Effector memory CD4-positive, alpha-beta T cell (primary cell): ENCODE measurements around the gene PMPCA.
"Not testable (repeated sequence)": the region's sequence is repeated elsewhere in the genome, so short reads cannot be mapped to it uniquely, and the experiment has no call there.

Source experiments
- DNase-seq, 3 donors: peaks; one replicate each; pipeline ENCODE4 v3.0.0-alpha.2; 2020
- H3K27ac ChIP-seq: 2 replicates; pipeline ENCODE4 v1.7.0; 2013; ENCODE audit warnings: mild to moderate bottlenecking, low read length, moderate library complexity; ENCODE audit not compliant: insufficient read depth, poor library complexity, severe bottlenecking
- H3K27me3 ChIP-seq: replicated peaks from 2 replicates; pipeline ENCODE4 v1.7.0; 2013; ENCODE audit warnings: mild to moderate bottlenecking, low read length; ENCODE audit not compliant: insufficient read depth, control insufficient read depth, poor library complexity, severe bottlenecking
- H3K36me3 ChIP-seq: 2 replicates; pipeline ENCODE4 v1.7.0; 2013; ENCODE audit warnings: mild to moderate bottlenecking, low read length, moderate library complexity; ENCODE audit not compliant: control insufficient read depth, insufficient read depth
- H3K4me1 ChIP-seq: 2 replicates; pipeline ENCODE4 v1.7.0; 2013; ENCODE audit warnings: low read length, mild to moderate bottlenecking; ENCODE audit not compliant: control insufficient read depth, insufficient read depth, poor library complexity, severe bottlenecking
- H3K4me3 ChIP-seq: 2 replicates; pipeline ENCODE4 v1.7.0; 2013; ENCODE audit warnings: low read length, low read depth, mild to moderate bottlenecking; ENCODE audit not compliant: insufficient read depth, poor library complexity, severe bottlenecking
- H3K9me3 ChIP-seq: 2 replicates; pipeline ENCODE4 v1.7.0; 2013; ENCODE audit warnings: mild to moderate bottlenecking, low read length, moderate library complexity; ENCODE audit not compliant: control insufficient read depth

PMPCA gene

DNA sequence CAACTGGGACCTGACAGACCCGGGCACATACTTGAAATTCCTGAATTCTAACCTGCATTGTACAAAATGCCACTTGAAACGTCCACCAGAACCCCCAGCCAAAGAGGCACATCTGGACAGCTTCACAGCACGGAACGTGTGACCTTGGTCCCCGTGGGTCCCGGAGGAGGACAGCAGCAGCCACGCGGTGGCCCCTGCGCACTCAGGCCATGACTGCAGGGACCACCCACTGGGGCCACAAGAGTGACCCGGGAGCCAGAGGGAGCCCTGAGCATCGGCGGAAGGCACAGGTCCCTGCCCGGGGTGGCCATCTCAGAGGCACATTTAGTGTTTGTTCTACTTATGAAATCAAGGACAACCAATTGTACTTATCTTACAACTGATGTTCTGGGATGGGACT, 8.4 kb upstream of the PMPCA start:
- H3K4me1 ChIP-seq: peaks cover 50% of the 10 kb centered on the region
- peaks cover 18% of the 10 kb centered on the region for H3K36me3 ChIP-seq
- H3K27me3 ChIP-seq: no peaks in the 10 kb centered on the region
- DNase-seq: no peak
- no peak overlapping the region for H3K27ac ChIP-seq
- no peaks in the 10 kb centered on the region for H3K9me3 ChIP-seq
- H3K4me3 ChIP-seq: no peak overlapping the region

DNA sequence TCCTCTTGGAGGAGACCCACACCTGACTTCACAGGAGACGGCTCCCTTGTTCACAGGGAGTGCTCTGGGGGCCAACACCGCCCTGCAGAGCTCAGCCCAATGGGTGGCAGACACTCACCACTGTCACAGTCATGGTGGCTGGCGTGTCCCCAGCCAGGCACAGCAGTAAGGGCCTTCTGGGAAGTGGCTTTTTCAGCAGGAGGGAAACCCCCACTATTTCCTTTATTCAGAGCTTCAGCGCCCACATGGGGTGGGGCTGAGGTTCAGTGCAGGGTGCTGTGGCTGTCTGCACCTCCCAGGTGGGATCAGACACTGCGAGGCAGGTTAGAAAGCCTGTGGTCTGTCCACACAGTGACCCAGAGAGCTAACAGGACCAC, 6.9 kb upstream of the PMPCA start:
- no peaks in the 10 kb centered on the region for H3K27me3 ChIP-seq
- H3K36me3 ChIP-seq: peaks cover 22% of the 10 kb centered on the region
- DNase-seq: peak; percentile 70 to 73 (median 72)
- peak overlapping the region; percentile 73 for H3K27ac ChIP-seq
- no peaks in the 10 kb centered on the region for H3K9me3 ChIP-seq
- H3K4me1 ChIP-seq: peaks cover 50% of the 10 kb centered on the region
- no peak overlapping the region for H3K4me3 ChIP-seq

- no peaks in the 10 kb centered on the region for H3K9me3 ChIP-seq
- peak; percentile 25 to 51 (median 30) for DNase-seq
- peak overlapping the region; percentile 73 for H3K27ac ChIP-seq
- H3K4me1 ChIP-seq: peaks cover 48% of the 10 kb centered on the region
- H3K4me3 ChIP-seq: no peak overlapping the region
- H3K36me3 ChIP-seq: peaks cover 22% of the 10 kb centered on the region
- no peaks in the 10 kb centered on the region for H3K27me3 ChIP-seq
Measured at GRCh38 chr9:136403915-136404800, 6.3 kb upstream of the PMPCA start.

- Histone ChIP-seq H3K36me3 (peaks cover 22% of the 10 kb centered on the region), H3K4me3 (no peak overlapping the region)
Measured at GRCh38 chr9:136404801-136405136, 5.7 kb upstream of the PMPCA start.

DNA sequence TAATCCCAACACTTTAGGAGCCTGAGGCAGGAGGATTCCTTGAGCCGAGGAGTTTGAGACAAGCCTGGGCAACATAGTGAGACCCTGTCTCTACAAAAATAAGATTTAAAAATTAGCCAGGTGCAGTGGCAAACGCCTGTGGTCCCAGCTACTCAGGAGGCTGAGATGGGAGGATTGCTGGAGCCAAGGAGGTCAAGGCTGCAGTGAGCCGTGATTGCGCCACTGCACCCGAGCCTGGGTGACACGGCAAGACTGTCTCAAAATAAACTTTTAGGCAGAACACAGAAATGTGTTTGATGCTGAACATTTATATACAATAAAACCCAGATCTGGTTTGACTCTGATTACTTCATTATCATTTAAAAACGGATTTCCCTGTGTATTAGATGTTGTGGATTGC, 5.0 kb upstream of the PMPCA start:
- Histone ChIP-seq H3K27ac (peak overlapping the region; percentile 73), H3K4me3 (no peak overlapping the region), H3K36me3 (peaks cover 22% of the 10 kb centered on the region), H3K9me3 (no peaks in the 10 kb centered on the region), H3K27me3 (no peaks in the 10 kb centered on the region), H3K4me1 (peaks cover 50% of the 10 kb centered on the region)
- DNase-seq: no peak

More at GRCh38 chr9:136404801-136405136, 5.7 kb upstream of the PMPCA start:
- peak overlapping the region; percentile 73 for H3K27ac ChIP-seq
- no peaks in the 10 kb centered on the region for H3K9me3 ChIP-seq
- DNase-seq: no peak
- H3K27me3 ChIP-seq: no peaks in the 10 kb centered on the region
- H3K4me1 ChIP-seq: peaks cover 49% of the 10 kb centered on the region

DNA sequence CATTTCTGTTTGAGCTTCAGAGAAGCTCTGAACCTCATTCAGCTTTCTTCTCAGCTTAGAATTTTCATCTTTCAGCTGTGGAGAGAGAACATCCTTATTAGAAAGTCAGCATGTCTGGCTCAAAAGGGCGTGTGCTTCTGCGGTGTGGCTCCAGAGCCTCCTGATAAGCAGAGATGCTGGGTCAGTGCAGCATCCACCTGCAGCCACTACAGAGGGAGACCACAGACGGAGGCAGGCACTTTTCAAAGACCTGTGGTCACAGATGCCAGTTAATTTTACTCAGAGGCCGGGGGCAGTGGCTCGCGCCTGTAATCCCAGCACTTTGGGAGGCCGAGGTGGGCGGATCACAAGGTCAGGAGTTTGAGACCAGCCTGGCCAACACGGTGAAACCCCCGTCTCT, 4.6 kb upstream of the PMPCA start:
- peak overlapping the region; percentile 25 for H3K27ac ChIP-seq
- not testable (repeated sequence) for DNase-seq, H3K9me3 ChIP-seq, H3K27me3 ChIP-seq, H3K4me3 ChIP-seq
- H3K4me1 ChIP-seq: peaks cover 47% of the 10 kb centered on the region
- peaks cover 22% of the 10 kb centered on the region for H3K36me3 ChIP-seq

- H3K27ac ChIP-seq, H3K4me3 ChIP-seq, DNase-seq, H3K27me3 ChIP-seq, H3K9me3 ChIP-seq: not testable (repeated sequence)
- H3K36me3 ChIP-seq: peaks cover 26% of the 10 kb centered on the region
- peaks cover 58% of the 10 kb centered on the region for H3K4me1 ChIP-seq
Measured at GRCh38 chr9:136407061-136407460, 3.4 kb upstream of the PMPCA start.

DNA sequence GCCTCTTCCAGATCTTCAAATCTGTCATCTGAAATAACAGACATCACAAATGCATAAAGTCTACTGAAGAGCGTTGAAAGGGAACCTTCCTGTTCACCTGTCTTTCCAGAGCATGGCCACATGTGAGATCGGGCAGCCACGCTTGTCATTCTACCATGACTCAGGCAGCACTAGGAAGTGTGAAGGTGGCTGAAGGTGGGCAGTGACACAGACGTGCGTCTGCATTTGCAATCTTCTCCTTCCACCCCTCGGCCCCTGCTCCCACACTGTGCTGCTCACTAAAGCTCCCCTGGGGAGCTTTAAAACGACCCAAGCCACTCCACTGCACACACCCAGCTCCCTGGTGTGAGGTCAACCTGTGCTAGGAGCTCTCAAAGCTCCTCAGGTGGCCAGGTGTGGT, 2.5 kb upstream of the PMPCA start:
- Histone ChIP-seq H3K4me1 (peaks cover 54% of the 10 kb centered on the region), H3K27ac (no peak overlapping the region), H3K9me3 (no peaks in the 10 kb centered on the region), H3K4me3 (no peak overlapping the region), H3K36me3 (peaks cover 34% of the 10 kb centered on the region), H3K27me3 (no peaks in the 10 kb centered on the region)
- no peak for DNase-seq

DNA sequence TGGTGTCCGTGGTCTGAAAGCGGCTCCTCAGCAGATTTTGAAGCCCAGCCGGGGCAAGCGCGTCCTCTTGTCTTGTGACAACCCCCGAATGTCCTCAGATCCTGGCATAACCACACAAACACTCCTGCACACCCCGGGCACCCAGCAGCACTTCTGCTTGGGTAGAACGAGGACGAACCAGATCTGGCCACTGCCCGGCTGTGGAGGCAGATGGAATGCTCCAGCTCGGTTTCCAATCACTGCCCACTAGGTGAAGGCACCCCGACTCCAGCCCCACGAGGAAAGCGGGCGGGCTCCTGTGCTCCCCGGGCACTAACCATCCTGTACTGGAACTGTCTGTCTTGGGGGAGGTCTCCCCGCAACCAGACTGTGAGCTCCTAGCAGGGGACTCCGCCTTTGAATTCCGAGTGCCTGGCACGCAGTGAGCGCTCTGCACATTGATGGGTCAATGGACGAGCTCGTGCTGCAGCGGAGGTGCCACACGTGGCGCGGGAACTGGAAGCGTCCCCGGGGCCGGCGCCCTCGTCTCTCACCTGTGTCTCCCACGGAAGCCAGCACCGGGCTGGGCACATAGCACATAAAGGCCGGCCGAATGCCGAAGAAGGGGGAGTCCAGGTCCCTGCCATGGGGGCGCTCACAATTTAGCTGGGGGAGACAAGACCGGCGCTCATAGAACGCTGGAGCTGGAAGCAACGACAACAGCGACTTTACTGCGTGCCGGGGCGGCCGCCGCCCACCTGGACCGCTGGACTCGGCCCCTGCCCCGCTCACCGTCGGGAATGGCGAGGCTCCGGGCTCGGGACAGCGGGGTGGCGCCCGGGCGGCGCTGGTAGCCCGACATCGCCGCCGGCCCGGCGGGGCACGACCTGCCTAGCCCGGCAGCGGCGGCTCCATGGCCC, 652 bp upstream of the PMPCA start:
- peak in 2 of 3 donors; percentile 11 to 12 for DNase-seq
- H3K4me1 ChIP-seq: peaks cover 38% of the 10 kb centered on the region

GRCh38 chr9:136411378-136411777, 920 bp downstream of the PMPCA start:
- Histone ChIP-seq H3K27me3 (no peaks in the 10 kb centered on the region), H3K4me1 (peaks cover 28% of the 10 kb centered on the region), H3K9me3 (no peaks in the 10 kb centered on the region), H3K27ac (peak overlapping the region; percentile 84), H3K4me3 (peak overlapping the region; percentile 87), H3K36me3 (peaks cover 56% of the 10 kb centered on the region)
- DNase-seq: no peak

More for the DNA sequence above, 652 bp upstream of the PMPCA start:
- no peaks in the 10 kb centered on the region for H3K27me3 ChIP-seq
- no peaks in the 10 kb centered on the region for H3K9me3 ChIP-seq
- peaks cover 52% of the 10 kb centered on the region for H3K36me3 ChIP-seq
- peak overlapping the region; percentile 61 for H3K4me3 ChIP-seq
- peak overlapping the region; percentile 84 for H3K27ac ChIP-seq
